ENCODE measurements around the gene PHLDA3. TPM values are rescaled to one million over a fixed set of nuclear protein-coding genes. Genes with fewer than 3 reads are reported as not detected.

The PHLDA3 gene
- polyA plus RNA-seq, 2 of the 4 experiments (the other 2 are of a cell fraction): 40.5 to 91.1 TPM

DNA sequence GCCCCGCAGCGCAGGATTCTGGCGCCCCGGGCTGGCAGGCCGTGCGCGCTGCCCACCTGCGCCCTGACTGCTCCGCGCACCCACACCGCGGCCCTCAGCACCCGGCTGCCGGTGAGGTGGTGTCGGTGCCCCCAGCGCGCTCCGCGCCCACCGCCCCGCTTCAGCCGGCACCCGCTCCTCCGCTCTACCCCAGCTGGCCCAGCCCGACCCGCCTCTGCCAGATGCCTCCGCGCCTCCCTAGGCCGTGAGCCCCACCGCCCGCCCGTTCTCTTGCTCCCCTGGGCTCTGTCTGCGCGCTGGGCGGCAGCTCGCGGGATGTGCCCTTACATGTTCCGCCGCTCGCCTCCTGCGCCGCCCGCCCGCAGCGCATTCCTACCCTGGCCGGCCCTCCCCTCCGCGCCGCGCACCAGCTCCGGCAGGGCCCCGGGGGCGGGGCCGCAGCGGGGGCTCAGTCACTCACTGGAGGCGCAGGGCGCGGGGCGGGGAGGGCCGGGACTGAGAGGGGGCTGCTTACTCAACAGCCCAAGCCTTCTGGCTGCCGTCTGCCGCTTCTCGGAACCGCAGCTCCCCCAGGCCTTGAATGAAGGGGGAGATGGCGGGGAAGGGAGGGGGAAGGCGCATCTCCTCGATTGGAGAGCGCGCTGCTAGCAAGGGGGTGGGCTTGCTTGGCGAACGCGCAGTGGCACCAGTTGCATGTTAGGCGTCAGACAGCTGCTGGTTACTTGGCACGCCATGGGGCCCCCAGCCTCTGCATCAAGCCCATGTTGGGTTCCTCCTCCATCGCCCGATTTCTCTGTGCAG lies at the start of gene PHLDA3 (continued):
- TF ChIP-seq PHF8 (IDR thresholded peaks at IDR 0.05; ENCODE audit: borderline replicate concordance, low read depth) (peak; percentile 55; the same call in 1 of the 2 replicates), RAD21 (conservative IDR thresholded peaks at IDR 0.05 in 1 of 2, IDR thresholded peaks at IDR 0.05 in 1 of 2) (peak in 1 of 2 experiments; percentile 24; a peak in 2 of 5 replicates)

DNA sequence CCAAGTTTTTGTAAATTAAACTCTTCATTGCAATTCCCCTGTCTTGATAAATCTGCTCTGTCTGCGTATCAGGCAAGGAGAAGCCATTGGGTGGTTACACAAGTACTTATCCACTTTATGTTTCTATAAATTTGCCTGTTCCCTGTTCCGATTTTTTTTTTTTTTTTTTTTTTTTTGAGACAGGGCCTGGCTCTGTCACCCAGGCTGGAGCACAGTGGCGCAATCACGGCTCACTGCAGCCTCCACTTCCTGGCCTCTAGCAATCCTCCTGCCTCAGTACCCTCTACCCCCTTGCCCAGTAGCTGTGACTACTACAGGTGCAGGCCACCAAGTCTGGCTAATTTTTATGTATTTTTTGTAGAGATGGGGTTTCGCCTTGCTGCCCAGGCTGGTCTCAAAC lies 49.1 kb upstream of the PHLDA3 start:
- POLR2A ChIA-PET: no interaction called here
- Histone ChIP-seq H3K4me2 (no peak overlapping the region), H3K4me3 (no peak overlapping the region), H3K4me1 (no peaks in the 10 kb centered on the region), H3K27ac (no peak overlapping the region), H3K9me3 (no peaks in the 10 kb centered on the region)
- ATAC-seq (no peak), DNase-seq (ENCODE audit: low read depth in 1 of 2, low spot score in 1 of 2) (no peak), FAIRE-seq (no peak)
- WGBS (ENCODE audit: missing lambda C conversion rate): 93% methylated on average over 5 of the region's 5 CpGs
- TF ChIP-seq MAZ (IDR thresholded peaks at IDR 0.05; ENCODE audit: borderline replicate concordance, low read depth, low read length) (no peak), SMC3 (IDR thresholded peaks at IDR 0.05) (no peak)
- TF ChIP-seq, protein P1, sequence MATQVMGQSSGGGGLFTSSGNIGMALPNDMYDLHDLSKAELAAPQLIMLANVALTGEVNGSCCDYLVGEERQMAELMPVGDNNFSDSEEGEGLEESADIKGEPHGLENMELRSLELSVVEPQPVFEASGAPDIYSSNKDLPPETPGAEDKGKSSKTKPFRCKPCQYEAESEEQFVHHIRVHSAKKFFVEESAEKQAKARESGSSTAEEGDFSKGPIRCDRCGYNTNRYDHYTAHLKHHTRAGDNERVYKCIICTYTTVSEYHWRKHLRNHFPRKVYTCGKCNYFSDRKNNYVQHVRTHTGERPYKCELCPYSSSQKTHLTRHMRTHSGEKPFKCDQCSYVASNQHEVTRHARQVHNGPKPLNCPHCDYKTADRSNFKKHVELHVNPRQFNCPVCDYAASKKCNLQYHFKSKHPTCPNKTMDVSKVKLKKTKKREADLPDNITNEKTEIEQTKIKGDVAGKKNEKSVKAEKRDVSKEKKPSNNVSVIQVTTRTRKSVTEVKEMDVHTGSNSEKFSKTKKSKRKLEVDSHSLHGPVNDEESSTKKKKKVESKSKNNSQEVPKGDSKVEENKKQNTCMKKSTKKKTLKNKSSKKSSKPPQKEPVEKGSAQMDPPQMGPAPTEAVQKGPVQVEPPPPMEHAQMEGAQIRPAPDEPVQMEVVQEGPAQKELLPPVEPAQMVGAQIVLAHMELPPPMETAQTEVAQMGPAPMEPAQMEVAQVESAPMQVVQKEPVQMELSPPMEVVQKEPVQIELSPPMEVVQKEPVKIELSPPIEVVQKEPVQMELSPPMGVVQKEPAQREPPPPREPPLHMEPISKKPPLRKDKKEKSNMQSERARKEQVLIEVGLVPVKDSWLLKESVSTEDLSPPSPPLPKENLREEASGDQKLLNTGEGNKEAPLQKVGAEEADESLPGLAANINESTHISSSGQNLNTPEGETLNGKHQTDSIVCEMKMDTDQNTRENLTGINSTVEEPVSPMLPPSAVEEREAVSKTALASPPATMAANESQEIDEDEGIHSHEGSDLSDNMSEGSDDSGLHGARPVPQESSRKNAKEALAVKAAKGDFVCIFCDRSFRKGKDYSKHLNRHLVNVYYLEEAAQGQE (IDR thresholded peaks at IDR 0.05): no peak
- CTCF ChIA-PET: interaction anchor here (0.9 to 49.4 kb wide), 8 partner anchors 13 to 186 kb away, joined by 3 to 1452 read pairs (median 5); partner anchors contain the start of genes CSRP1 and NAV1

DNA sequence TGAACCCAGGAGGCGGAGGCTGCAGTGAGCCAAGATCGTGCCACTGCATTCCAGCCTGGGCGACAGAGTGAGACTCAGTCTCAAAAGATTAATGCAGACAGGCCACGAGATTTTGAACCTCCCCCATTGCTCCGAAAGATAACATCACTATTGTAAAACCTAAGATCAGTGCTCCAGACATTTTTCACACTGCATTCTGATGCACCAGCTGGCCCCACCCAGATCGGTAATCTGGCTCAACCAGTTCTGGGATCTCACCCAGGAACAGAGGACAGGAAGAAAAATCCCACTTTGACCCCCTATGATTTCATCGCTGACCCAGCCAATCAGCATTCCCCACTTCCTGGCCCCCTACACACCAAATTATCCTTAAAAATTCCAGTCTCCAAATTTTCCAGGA lies 48.6 kb upstream of the PHLDA3 start:
- no peak for DNase-seq (ENCODE audit: low read depth in 1 of 2, low spot score in 1 of 2)
- ATAC-seq: no peak
- no peaks in the 10 kb centered on the region for H3K9me3 ChIP-seq
- H3K4me1 ChIP-seq: peaks cover 2% of the 10 kb centered on the region
- CTCF ChIA-PET: interaction anchor here (0.9 to 49.4 kb wide), 8 partner anchors 13 to 281 kb away, joined by 3 to 1452 read pairs (median 5); partner anchors contain the start of genes CSRP1 and NAV1
- POLR2A ChIA-PET: no interaction called here
- TF ChIP-seq HEYL (CRISPR knock-in tag; IDR thresholded peaks at IDR 0.05) (no peak), ZNF302 (CRISPR knock-in tag; IDR thresholded peaks at IDR 0.05) (no peak), MAZ (IDR thresholded peaks at IDR 0.05; ENCODE audit: borderline replicate concordance, low read depth, low read length) (no peak)
- TF ChIP-seq, protein P2, sequence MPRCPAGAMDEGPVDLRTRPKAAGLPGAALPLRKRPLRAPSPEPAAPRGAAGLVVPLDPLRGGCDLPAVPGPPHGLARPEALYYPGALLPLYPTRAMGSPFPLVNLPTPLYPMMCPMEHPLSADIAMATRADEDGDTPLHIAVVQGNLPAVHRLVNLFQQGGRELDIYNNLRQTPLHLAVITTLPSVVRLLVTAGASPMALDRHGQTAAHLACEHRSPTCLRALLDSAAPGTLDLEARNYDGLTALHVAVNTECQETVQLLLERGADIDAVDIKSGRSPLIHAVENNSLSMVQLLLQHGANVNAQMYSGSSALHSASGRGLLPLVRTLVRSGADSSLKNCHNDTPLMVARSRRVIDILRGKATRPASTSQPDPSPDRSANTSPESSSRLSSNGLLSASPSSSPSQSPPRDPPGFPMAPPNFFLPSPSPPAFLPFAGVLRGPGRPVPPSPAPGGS (IDR thresholded peaks at IDR 0.05): no peak
- WGBS (ENCODE audit: missing lambda C conversion rate): 74% methylated on average over 7 of the region's 7 CpGs
- H3K4me3 ChIP-seq: no peak overlapping the region
- FAIRE-seq: no peak
- H3K27ac ChIP-seq: no peak overlapping the region
- no peak overlapping the region for H3K4me2 ChIP-seq

DNA sequence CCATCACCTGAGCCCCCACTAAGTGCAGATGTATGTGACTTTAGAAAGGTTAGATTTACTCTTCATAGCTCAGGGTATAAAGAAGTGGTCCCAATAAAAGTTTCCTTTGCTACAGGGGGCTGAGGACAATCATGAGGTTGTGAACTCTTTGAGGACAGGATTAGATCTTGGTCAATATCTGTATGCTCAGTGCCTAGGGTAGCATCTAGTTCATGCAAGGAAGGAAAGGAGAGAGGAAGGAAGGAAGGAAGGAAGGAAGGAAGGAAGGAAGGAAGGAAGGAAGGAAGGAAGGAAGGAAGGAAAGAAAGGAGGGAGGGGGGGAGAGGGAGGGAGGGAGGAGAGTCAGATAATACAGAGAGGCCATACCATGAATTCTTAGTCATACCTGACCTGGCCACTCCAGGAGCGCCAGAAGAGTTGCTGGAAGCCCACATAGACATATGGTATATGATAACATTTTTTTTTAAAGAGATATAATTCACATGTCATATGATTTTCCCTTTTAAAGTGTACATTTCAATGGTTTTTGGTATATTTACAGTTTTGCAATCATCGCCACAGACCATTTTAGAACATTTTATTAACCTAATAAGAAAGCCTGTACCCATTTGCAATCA lies 47.6 kb upstream of the PHLDA3 start:
- FAIRE-seq (no peak), ATAC-seq (no peak), DNase-seq (ENCODE audit: low read depth in 1 of 2, low spot score in 1 of 2) (no peak)
- H3K4me1 ChIP-seq: peaks cover 12% of the 10 kb centered on the region
- H3K4me3 ChIP-seq: no peak overlapping the region
- ChIA-PET CTCF (interaction anchor here (0.6 to 49.4 kb wide), 8 partner anchors 11 to 282 kb away, joined by 3 to 1452 read pairs (median 8); partner anchors contain the start of gene CSRP1), POLR2A (no interaction called here)
- 95% methylated on average over 2 of the region's 2 CpGs for WGBS (ENCODE audit: missing lambda C conversion rate)
- TF ChIP-seq CBX2 (IDR thresholded peaks at IDR 0.05; ENCODE audit: borderline replicate concordance, low read depth) (no peak), NR3C1 (IDR thresholded peaks at IDR 0.05) (no peak), CHD2 (IDR thresholded peaks at IDR 0.05; ENCODE audit: low read length, partially characterized antibody) (no peak), POLR2AphosphoS2 (conservative IDR thresholded peaks at IDR 0.05; ENCODE audit: low read length) (no peak), ZNF302 (CRISPR knock-in tag; IDR thresholded peaks at IDR 0.05) (no peak)
- TF ChIP-seq, protein P1 (IDR thresholded peaks at IDR 0.05): no peak
- H3K9me3 ChIP-seq: no peaks in the 10 kb centered on the region
- no peak overlapping the region for H3K4me2 ChIP-seq
- no peak overlapping the region for H3K27ac ChIP-seq

All from A549 (cell line).